ENCODE results near the gene IER5L. TPM values are rescaled to one million over a fixed set of nuclear protein-coding genes. Genes with fewer than 3 reads are reported as not detected.

Gene IER5L
- total RNA-seq, 6 experiments from 2014 or later, result 28.5 to 45.1 (median 42.2) TPM

- Mint-ChIP-seq H3K4me1 (ENCODE audit: low read depth) (peaks cover 30% of the 10 kb centered on the region), H3K4me3 (peak overlapping the region; percentile 94), H3K9me3 (no peaks in the 10 kb centered on the region), H3K27ac (peak overlapping the region; percentile 99), H3K27me3 (ENCODE audit: insufficient read depth) (peaks cover 12% of the 10 kb centered on the region), H3K36me3 (ENCODE audit: low read depth) (peaks cover 10% of the 10 kb centered on the region; the same call in 1 of the 2 replicates)
- no peak for DNase-seq
- no peak for TF ChIP-seq CTCF (IDR thresholded peaks at IDR 0.05)
Observed at GRCh38 chr9:129175515-129175824, 2.6 kb downstream of the IER5L start.

DNA sequence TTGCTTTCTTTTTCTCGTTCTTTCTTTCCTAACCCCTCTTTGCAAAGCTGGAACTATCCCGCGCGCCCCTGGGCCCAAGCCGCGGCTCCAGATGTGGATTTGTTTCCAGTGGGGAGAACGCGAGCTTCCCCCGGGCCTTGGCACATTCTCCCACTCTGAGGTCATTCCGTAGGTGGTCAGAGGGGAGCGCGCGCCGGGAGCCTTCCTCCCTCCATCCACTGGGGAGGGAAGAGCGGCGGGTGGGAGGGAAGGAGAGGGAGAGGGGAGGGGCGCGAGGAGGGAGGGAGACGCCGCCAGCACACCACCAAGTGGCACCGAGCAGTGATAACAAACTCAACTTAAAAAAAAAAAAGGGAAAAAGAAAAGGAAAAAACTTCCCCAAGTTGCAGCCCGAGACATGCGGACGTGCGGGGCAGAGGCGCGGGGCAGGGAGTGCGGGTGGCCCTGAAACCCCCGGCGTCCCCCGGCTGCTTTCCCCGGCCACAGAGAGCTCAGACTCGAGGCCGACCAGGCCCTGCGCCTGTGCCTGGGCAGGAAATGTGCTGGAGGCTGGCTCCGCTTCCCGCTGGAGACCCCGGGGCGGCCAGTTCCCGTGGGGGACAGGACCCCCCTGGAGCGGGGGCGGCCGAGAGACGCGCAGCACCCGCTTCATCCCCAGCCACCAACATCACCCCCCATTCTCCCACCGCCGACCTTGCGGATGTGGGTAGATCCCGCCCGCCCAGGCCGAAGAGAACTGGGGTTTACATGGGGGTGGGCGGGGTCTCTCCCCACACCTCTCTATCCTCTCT lies 3.1 kb downstream of the IER5L start:
- H3K27me3 Mint-ChIP-seq (ENCODE audit: insufficient read depth), result peaks cover 11% of the 10 kb centered on the region
- peaks cover 10% of the 10 kb centered on the region; the same call in 1 of the 2 replicates for H3K36me3 Mint-ChIP-seq (ENCODE audit: low read depth)
- H3K4me3 Mint-ChIP-seq, result peak overlapping the region; percentile 94
- H3K4me1 Mint-ChIP-seq (ENCODE audit: low read depth), result peaks cover 35% of the 10 kb centered on the region
- H3K27ac Mint-ChIP-seq, result peak overlapping the region; percentile 99
- DNase-seq, result peak; percentile 76
- no peaks in the 10 kb centered on the region for H3K9me3 Mint-ChIP-seq
- no peak; the same call in 1 of the 2 replicates for TF ChIP-seq CTCF (IDR thresholded peaks at IDR 0.05)

DNA sequence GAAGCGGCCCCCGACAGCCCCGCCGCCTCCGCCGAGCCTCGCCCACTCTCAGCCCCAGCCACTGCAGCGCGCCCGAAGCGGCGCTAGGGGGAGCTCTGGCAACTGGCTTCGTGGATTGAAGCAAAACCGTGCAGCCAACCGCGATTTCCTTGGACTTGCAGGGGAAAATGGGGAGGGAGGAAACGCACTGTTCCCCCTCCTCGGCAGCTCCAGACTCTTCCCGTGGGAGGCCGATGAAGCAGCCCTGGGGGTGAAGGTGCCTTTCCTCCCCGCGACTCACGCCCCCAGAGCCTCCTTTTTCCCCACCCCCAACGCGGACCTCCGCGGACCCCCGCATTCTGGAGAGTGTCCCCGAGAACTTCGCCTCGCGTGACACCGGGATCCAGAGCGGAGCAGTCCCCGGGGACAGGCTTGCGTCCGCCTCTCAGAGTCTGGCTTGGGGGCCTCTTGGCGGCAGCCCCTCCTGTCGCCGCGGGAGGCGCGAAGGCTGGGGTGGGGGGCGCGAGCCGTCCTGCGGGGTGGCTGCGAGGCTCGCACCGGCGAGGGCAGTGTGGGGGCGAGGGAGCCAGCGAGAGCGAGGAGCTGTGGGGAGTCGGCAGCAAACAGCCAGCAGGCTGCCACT lies 3.8 kb downstream of the IER5L start:
- H3K27me3 Mint-ChIP-seq (ENCODE audit: insufficient read depth), result peaks cover 11% of the 10 kb centered on the region
- peak overlapping the region; percentile 99 for H3K27ac Mint-ChIP-seq
- peaks cover 10% of the 10 kb centered on the region; the same call in 1 of the 2 replicates for H3K36me3 Mint-ChIP-seq (ENCODE audit: low read depth)
- peak overlapping the region; percentile 94 for H3K4me3 Mint-ChIP-seq
- peak; percentile 96 for TF ChIP-seq CTCF (IDR thresholded peaks at IDR 0.05)
- H3K9me3 Mint-ChIP-seq, result no peaks in the 10 kb centered on the region
- peak; percentile 85 for DNase-seq
- H3K4me1 Mint-ChIP-seq (ENCODE audit: low read depth), result peaks cover 37% of the 10 kb centered on the region

- no peak for TF ChIP-seq CTCF (IDR thresholded peaks at IDR 0.05)
- peaks cover 10% of the 10 kb centered on the region; the same call in 1 of the 2 replicates for H3K36me3 Mint-ChIP-seq (ENCODE audit: low read depth)
- H3K4me1 Mint-ChIP-seq (ENCODE audit: low read depth), result peaks cover 41% of the 10 kb centered on the region
- no peaks in the 10 kb centered on the region for H3K9me3 Mint-ChIP-seq
- no peak for DNase-seq
- peak overlapping the region; percentile 38 for H3K4me3 Mint-ChIP-seq
- H3K27me3 Mint-ChIP-seq (ENCODE audit: insufficient read depth), result peaks cover 9% of the 10 kb centered on the region
- peak overlapping the region; percentile 99 for H3K27ac Mint-ChIP-seq
Observed at GRCh38 chr9:129173296-129174101, 4.6 kb downstream of the IER5L start.

DNA sequence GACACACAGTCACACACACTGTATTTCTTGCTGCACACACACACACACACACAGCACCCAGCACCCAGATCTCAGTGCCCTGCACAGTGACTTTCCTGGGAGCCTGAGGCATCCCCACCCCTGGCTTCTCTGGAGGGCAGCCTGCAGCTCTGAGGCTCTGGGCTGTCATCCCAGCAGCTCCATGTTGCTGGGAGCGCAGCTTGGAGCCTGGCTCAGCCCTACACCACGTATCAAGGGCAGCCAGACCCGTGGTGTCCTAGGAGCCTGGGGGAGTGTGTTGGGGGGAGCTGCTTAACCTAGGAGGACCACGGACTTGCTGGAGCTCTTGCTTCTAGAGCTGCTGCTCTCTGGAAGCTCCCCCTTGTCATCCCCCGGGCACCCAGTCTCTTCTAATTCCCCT lies 5.2 kb downstream of the IER5L start:
- H3K4me1 Mint-ChIP-seq (ENCODE audit: low read depth), result peaks cover 48% of the 10 kb centered on the region
- H3K4me3 Mint-ChIP-seq, result no peak overlapping the region
- no peak for TF ChIP-seq CTCF (IDR thresholded peaks at IDR 0.05)
- H3K27me3 Mint-ChIP-seq (ENCODE audit: insufficient read depth), result peaks cover 6% of the 10 kb centered on the region
- no peak for DNase-seq
- peaks cover 8% of the 10 kb centered on the region; the same call in 1 of the 2 replicates for H3K36me3 Mint-ChIP-seq (ENCODE audit: low read depth)
- no peak overlapping the region; the same call in 1 of the 2 replicates for H3K27ac Mint-ChIP-seq
- no peaks in the 10 kb centered on the region for H3K9me3 Mint-ChIP-seq
